OCI-LY7 (cell line): ENCODE measurements around the gene ZNF407. TPM values are rescaled to one million over a fixed set of nuclear protein-coding genes. Genes with fewer than 3 reads are reported as not detected.
"Not testable (repeated sequence)": the region's sequence is repeated elsewhere in the genome, so short reads cannot be mapped to it uniquely, and the experiment has no call there.

Experiments
- BruUV-seq: library from RNA; stranded (reverse); fragments of 400-500 nt; replicated peaks from 2 replicates; lab custom pipeline; 2021; lab: Mats Ljungman, UMichigan
- CTCF ChIA-PET: fragments of 300-600 bp; sonication (Branson Sonifier 250); formaldehyde crosslinking; loops from one replicate; lab custom pipeline; 2022; ENCODE audit warnings: antibody characterized with exemption; ENCODE audit not compliant: unreplicated experiment; lab: Charles Lee
- POLR2A ChIA-PET: fragments of 300-600 bp; sonication (Branson Sonifier 250); formaldehyde crosslinking; loops from one replicate; lab custom pipeline; 2022; ENCODE audit warnings: antibody characterized with exemption; lab: Charles Lee
- DNase-seq: peaks from one replicate; pipeline ENCODE4 v3.0.0-alpha.2; 2015; ENCODE audit warnings: low spot score
- H2AFZ ChIP-seq: fragments of 200-600 bp; sonication (generic), shearing (Covaris generic); 2 replicates; pipeline ENCODE4 v1.6.1; 2014; ENCODE audit warnings: mild to moderate bottlenecking, antibody characterized with exemption, low read length, moderate library complexity
- H3K27ac ChIP-seq: fragments of 200-600 bp; sonication (generic); 2 replicates; pipeline ENCODE4 v1.5.1; 2014; ENCODE audit warnings: mixed run types, low read depth, mild to moderate bottlenecking, moderate library complexity, low read length, inconsistent platforms; ENCODE audit not compliant: poor library complexity, severe bottlenecking
- H3K36me3 ChIP-seq: fragments of 200-600 bp; sonication (generic); 2 replicates; pipeline ENCODE4 v1.6.1; 2014; ENCODE audit warnings: mild to moderate bottlenecking, antibody characterized with exemption, low read length, moderate library complexity, mixed read lengths; ENCODE audit not compliant: insufficient read depth
- H3K4me1 ChIP-seq: fragments of 200-600 bp; sonication (generic); 2 replicates; pipeline ENCODE4 v1.5.1; 2014; ENCODE audit warnings: mild to moderate bottlenecking, low read length; ENCODE audit not compliant: insufficient read depth, poor library complexity, severe bottlenecking
- H3K4me2 ChIP-seq: fragments of 200-600 bp; sonication (generic); 2 replicates; pipeline ENCODE4 v1.6.1; 2014; ENCODE audit warnings: mild to moderate bottlenecking, low read length
- H3K4me3 ChIP-seq: fragments of 200-600 bp; sonication (generic); 2 replicates; pipeline ENCODE4 v1.5.1; 2014; ENCODE audit warnings: mild to moderate bottlenecking, low read depth, low read length; ENCODE audit not compliant: poor library complexity, severe bottlenecking
- H3K79me2 ChIP-seq: fragments of 200-600 bp; sonication (generic); 2 replicates; pipeline ENCODE4 v1.6.1; 2016; ENCODE audit warnings: low read depth, mild to moderate bottlenecking, low read length, moderate library complexity, mixed read lengths; ENCODE audit not compliant: insufficient read depth
- H3K9me2 ChIP-seq: fragments of 200-600 bp; sonication (generic); 2 replicates; pipeline ENCODE4 v1.6.1; 2016; ENCODE audit warnings: mild to moderate bottlenecking, low read length, mixed read lengths; ENCODE audit not compliant: insufficient read depth
- H3K9me3 ChIP-seq: fragments of 200-600 bp; sonication (generic); 2 replicates; pipeline ENCODE4 v1.6.1; 2014; ENCODE audit warnings: mild to moderate bottlenecking, mixed run types, low read length, mixed read lengths
- H4K20me1 ChIP-seq: fragments of 200-600 bp; sonication (generic); 2 replicates; pipeline ENCODE4 v1.6.1; 2014; ENCODE audit warnings: mild to moderate bottlenecking, antibody characterized with exemption, low read length, moderate library complexity, mixed read lengths; ENCODE audit not compliant: insufficient read depth
- CTCF ChIP-seq: fragments of 200-600 bp; sonication (generic); conservative IDR thresholded peaks from 2 replicates; pipeline ENCODE4 v1.5.1; 2014; ENCODE audit warnings: mild to moderate bottlenecking, antibody characterized with exemption, low read length, moderate library complexity, mixed read lengths
- EZH2phosphoT487 ChIP-seq: fragments of 200-600 bp; sonication (generic); IDR thresholded peaks from 2 replicates; pipeline ENCODE4 v1.6.1; 2018; ENCODE audit warnings: low read depth, borderline replicate concordance, mild to moderate bottlenecking, mixed run types, antibody characterized with exemption, low read length, moderate library complexity, mixed read lengths
- intact Hi-C: fragments of 100-400 bp; cut with micrococcal nuclease; formaldehyde crosslinking; loops from one replicate; pipeline ENCODE4 v1.10.0; 2022; ENCODE audit not compliant: unreplicated experiment
- total RNA-seq, 2 experiments: library from RNA; depleted of rRNA in 1 of 2; stranded (reverse); fragments of >200 nt in 1 of 2; shearing (Covaris generic) in 1 of 2; gene quantifications; 2 replicates each; pipeline ENCODE4 v1.2.3, GENCODE V29; 2014 to 2022

Gene ZNF407
- total RNA-seq, 2 experiments from 2014 or later = 8.9 to 11.9 TPM

DNA sequence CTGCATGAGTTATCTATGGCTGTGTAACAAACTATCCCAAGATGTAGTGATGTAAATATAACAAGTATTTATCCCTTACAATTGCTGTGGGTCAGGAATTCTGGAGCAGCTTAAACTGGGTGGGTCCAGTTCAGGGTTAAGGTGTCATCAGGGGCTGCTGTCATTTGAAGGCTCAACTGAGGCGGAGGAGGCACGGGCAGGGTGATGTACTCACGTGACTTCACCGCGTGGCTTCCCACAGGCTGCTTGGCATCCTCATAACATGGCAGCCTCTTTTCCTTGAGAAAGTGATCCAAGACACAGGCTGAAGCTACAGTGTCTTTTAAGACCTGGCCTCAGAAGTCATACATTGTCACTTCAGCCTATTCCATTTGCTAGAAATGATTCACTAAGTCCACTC, 485.5 kb downstream of the ZNF407 start:
- Histone ChIP-seq H3K27ac (no peak overlapping the region), H3K4me3 (no peak overlapping the region), H2AFZ (no peak overlapping the region), H3K9me3 (no peaks in the 10 kb centered on the region), H3K9me2 (no peaks in the 10 kb centered on the region), H3K36me3 (no peaks in the 10 kb centered on the region), H3K4me2 (no peak overlapping the region), H3K4me1 (no peaks in the 10 kb centered on the region), H4K20me1 (no peaks in the 10 kb centered on the region), H3K79me2 (no peaks in the 10 kb centered on the region)
- no peak for DNase-seq
- BruUV-seq = no TSS peak
- TF ChIP-seq CTCF (no peak), EZH2phosphoT487 (no peak)
- POLR2A ChIA-PET = no interaction called here
- intact Hi-C loops = no loop called here
- CTCF ChIA-PET = no interaction called here

GRCh38 chr18:75083761-75084160, 486.1 kb downstream of the ZNF407 start:
- Histone ChIP-seq H4K20me1 (no peaks in the 10 kb centered on the region), H3K4me3 (no peak overlapping the region), H3K4me1 (no peaks in the 10 kb centered on the region), H3K79me2 (no peaks in the 10 kb centered on the region), H3K9me2 (no peaks in the 10 kb centered on the region), H3K9me3 (no peaks in the 10 kb centered on the region), H3K4me2 (no peak overlapping the region), H3K27ac (no peak overlapping the region), H3K36me3 (no peaks in the 10 kb centered on the region), H2AFZ (no peak overlapping the region)
- no peak for TF ChIP-seq EZH2phosphoT487
- no peak for TF ChIP-seq CTCF
- DNase-seq = no peak
- intact Hi-C loops = no loop called here
- BruUV-seq = no TSS peak
- POLR2A ChIA-PET = no interaction called here
- CTCF ChIA-PET = no interaction called here

GRCh38 chr18:75085676-75086075, 488.0 kb downstream of the ZNF407 start:
- H3K4me1 ChIP-seq, H3K4me2 ChIP-seq, POLR2A ChIA-PET, H3K79me2 ChIP-seq, DNase-seq, H3K36me3 ChIP-seq, H3K27ac ChIP-seq, H3K9me3 ChIP-seq, CTCF ChIA-PET, H2AFZ ChIP-seq, H3K4me3 ChIP-seq, H4K20me1 ChIP-seq, intact Hi-C loops, H3K9me2 ChIP-seq, BruUV-seq: not testable (repeated sequence)
